ENCODE results near the gene PRKN.

- TF ChIP-seq, protein P1, sequence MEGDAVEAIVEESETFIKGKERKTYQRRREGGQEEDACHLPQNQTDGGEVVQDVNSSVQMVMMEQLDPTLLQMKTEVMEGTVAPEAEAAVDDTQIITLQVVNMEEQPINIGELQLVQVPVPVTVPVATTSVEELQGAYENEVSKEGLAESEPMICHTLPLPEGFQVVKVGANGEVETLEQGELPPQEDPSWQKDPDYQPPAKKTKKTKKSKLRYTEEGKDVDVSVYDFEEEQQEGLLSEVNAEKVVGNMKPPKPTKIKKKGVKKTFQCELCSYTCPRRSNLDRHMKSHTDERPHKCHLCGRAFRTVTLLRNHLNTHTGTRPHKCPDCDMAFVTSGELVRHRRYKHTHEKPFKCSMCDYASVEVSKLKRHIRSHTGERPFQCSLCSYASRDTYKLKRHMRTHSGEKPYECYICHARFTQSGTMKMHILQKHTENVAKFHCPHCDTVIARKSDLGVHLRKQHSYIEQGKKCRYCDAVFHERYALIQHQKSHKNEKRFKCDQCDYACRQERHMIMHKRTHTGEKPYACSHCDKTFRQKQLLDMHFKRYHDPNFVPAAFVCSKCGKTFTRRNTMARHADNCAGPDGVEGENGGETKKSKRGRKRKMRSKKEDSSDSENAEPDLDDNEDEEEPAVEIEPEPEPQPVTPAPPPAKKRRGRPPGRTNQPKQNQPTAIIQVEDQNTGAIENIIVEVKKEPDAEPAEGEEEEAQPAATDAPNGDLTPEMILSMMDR (IDR thresholded peaks at IDR 0.05), result no peak
- no peak for TF ChIP-seq EZH2 (IDR thresholded peaks at IDR 0.05)
Measured at GRCh38 chr6:161481786-161482516, 1245.6 kb downstream of the PRKN start.

All from neural progenitor cell (in vitro differentiated cells).